ENCODE measurements around the gene IFT81. TPM values are rescaled to one million over a fixed set of nuclear protein-coding genes. Genes with fewer than 3 reads are reported as not detected.

Gene IFT81
- total RNA-seq, 1 donor from 2014 or later: 7.3 TPM

GRCh38 chr12:110230655-110231054, 106.5 kb downstream of the IFT81 start:
- H3K4me3 ChIP-seq: no peak overlapping the region
- H3K9me3 ChIP-seq: no peaks in the 10 kb centered on the region
- no peak for TF ChIP-seq CTCF (IDR thresholded peaks at IDR 0.05)
- ATAC-seq: no peak
- no peak for DNase-seq
- no peak overlapping the region for H3K27ac ChIP-seq
- intact Hi-C loops (cut with DNase I): no loop called here
- no peaks in the 10 kb centered on the region for H3K36me3 ChIP-seq
- H3K27me3 ChIP-seq: no peaks in the 10 kb centered on the region
- H3K4me1 ChIP-seq: peaks cover 19% of the 10 kb centered on the region

GRCh38 chr12:110233212-110233903, 109.2 kb downstream of the IFT81 start:
- Histone ChIP-seq H3K27ac (no peak overlapping the region), H3K36me3 (no peaks in the 10 kb centered on the region), H3K4me3 (no peak overlapping the region), H3K27me3 (no peaks in the 10 kb centered on the region), H3K4me1 (peaks cover 19% of the 10 kb centered on the region), H3K9me3 (no peaks in the 10 kb centered on the region)
- TF ChIP-seq CTCF (IDR thresholded peaks at IDR 0.05): no peak
- ATAC-seq (no peak), DNase-seq (no peak)
- intact Hi-C loops (cut with DNase I): no loop called here

- no peak for DNase-seq
- H3K4me3 ChIP-seq: no peak overlapping the region
Measured at GRCh38 chr12:110234331-110234751, 110.2 kb downstream of the IFT81 start.

GRCh38 chr12:110234755-110235154, 110.6 kb downstream of the IFT81 start:
- H3K27me3 ChIP-seq: no peaks in the 10 kb centered on the region
- H3K4me3 ChIP-seq: no peak overlapping the region
- TF ChIP-seq CTCF (IDR thresholded peaks at IDR 0.05): no peak
- ATAC-seq (peak; percentile 43), DNase-seq (no peak)
- no peaks in the 10 kb centered on the region for H3K36me3 ChIP-seq
- H3K9me3 ChIP-seq: no peaks in the 10 kb centered on the region
- H3K27ac ChIP-seq: peak overlapping the region; percentile 58
- peaks cover 19% of the 10 kb centered on the region for H3K4me1 ChIP-seq
- intact Hi-C loops (cut with DNase I): no loop called here

More at GRCh38 chr12:110234331-110234751, 110.2 kb downstream of the IFT81 start:
- Histone ChIP-seq H3K9me3 (no peaks in the 10 kb centered on the region), H3K27ac (peak overlapping the region; percentile 58), H3K36me3 (no peaks in the 10 kb centered on the region), H3K27me3 (no peaks in the 10 kb centered on the region), H3K4me1 (peaks cover 19% of the 10 kb centered on the region)
- TF ChIP-seq CTCF (IDR thresholded peaks at IDR 0.05): no peak
- ATAC-seq: no peak
- intact Hi-C loops (cut with DNase I): no loop called here

- Histone ChIP-seq H3K4me3 (no peak overlapping the region), H3K4me1 (peaks cover 19% of the 10 kb centered on the region), H3K27ac (peak overlapping the region; percentile 58), H3K27me3 (no peaks in the 10 kb centered on the region), H3K9me3 (no peaks in the 10 kb centered on the region), H3K36me3 (no peaks in the 10 kb centered on the region)
- TF ChIP-seq CTCF (IDR thresholded peaks at IDR 0.05): no peak
- intact Hi-C loops (cut with DNase I): no loop called here
- no peak for ATAC-seq
- no peak for DNase-seq
Measured at GRCh38 chr12:110235383-110235782, 111.2 kb downstream of the IFT81 start.

All from upper lobe of right lung (tissue), 1 donor.